ENCODE data around the gene TBC1D7. TPM values are rescaled to one million over a fixed set of nuclear protein-coding genes. Genes with fewer than 3 reads are reported as not detected.

The TBC1D7 gene
- total and polyA plus RNA-seq, 7 experiments from 2014 or later, result 11.7 to 34.6 (median 16.9) TPM

DNA sequence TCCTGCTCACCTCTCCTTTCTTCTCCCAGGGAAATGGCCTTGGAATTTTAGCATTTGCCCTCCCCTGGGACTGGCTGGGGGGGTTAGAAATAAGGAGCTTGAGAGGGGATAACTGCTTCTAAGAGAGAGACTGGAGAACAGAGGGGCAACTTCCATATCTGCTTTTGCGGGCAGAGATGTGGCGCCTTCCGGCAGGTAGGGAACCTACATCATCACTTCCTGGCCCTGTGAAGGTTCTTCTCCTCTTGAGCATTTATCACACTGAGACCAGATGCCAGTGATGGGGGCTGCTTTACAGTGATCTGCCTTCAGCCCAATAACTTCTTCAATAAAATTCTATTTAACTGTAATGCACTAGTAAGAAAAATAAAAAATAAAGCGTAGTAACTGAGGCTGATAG, 48.1 kb downstream of the TBC1D7 start:
- no peaks in the 10 kb centered on the region for H3K27me3 Mint-ChIP-seq
- ChIA-PET POLR2A (no interaction called here), CTCF (no interaction called here)
- no peak overlapping the region for H3K4me3 ChIP-seq (ENCODE audit: low read length)
- DNase-seq (peak in 2 of 9 donors; percentile 8), ATAC-seq (peak; percentile 43)
- no peaks in the 10 kb centered on the region for H3K4me1 ChIP-seq (ENCODE audit: control insufficient read depth in 2 of 2, insufficient read depth in 2 of 2, low read length in 2 of 2)
- H3K4me1 Mint-ChIP-seq, result peaks cover 2 to 21% (median 13%) of the 10 kb centered on the region in 7 donors
- no peaks in the 10 kb centered on the region for H3K9me3 ChIP-seq (ENCODE audit: control insufficient read depth in 2 of 3, low read length in 3 of 3)
- H3K36me3 Mint-ChIP-seq, result peaks cover 0 to 6% (median 1%) of the 10 kb centered on the region in 5 donors
- H3K36me3 ChIP-seq (ENCODE audit: control insufficient read depth in 2 of 3, insufficient read depth in 3 of 3, low read length in 3 of 3), result no peaks in the 10 kb centered on the region
- intact Hi-C loops (cut with micrococcal nuclease), result no loop called here
- H3K4me3 Mint-ChIP-seq, result no peak overlapping the region
- H3K27me3 ChIP-seq (ENCODE audit: control insufficient read depth in 2 of 2, insufficient read depth in 2 of 2, low read length in 2 of 2), result no peaks in the 10 kb centered on the region
- no peak overlapping the region for H3K27ac Mint-ChIP-seq
- H3K27ac ChIP-seq (ENCODE audit: low read depth, low read length), result no peak overlapping the region
- peaks cover 0 to 14% (median 0%) of the 10 kb centered on the region in 11 donors for H3K9me3 Mint-ChIP-seq

DNA sequence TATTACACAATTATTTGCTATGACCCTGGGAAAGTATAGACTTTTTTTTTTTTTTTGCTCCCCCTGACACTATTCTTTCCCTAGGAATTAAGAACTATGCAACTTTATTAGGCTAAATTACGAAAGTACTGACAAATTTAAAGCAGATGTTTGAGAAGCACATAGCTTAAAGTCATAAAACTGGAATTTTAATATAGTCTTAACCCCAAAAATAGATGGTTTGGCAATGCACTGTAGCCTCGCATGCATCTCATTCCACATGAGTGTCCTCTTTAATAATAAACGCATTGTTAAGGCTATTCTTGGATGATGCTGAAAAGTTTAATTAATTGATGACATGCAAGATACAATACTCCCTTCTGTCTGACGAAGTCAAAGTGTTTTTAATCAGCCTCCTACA, 49.3 kb downstream of the TBC1D7 start:
- peaks cover 0 to 6% (median 0%) of the 10 kb centered on the region in 11 donors for H3K9me3 Mint-ChIP-seq
- H3K36me3 Mint-ChIP-seq, result peaks cover 0 to 6% (median 2%) of the 10 kb centered on the region in 5 donors
- DNase-seq (no peak), ATAC-seq (no peak)
- H3K4me1 ChIP-seq (ENCODE audit: control insufficient read depth in 2 of 2, insufficient read depth in 2 of 2, low read length in 2 of 2), result peaks cover 4 to 5% of the 10 kb centered on the region in 2 donors
- no peak overlapping the region for H3K4me3 ChIP-seq (ENCODE audit: low read length)
- CTCF ChIA-PET, result no interaction called here
- no peaks in the 10 kb centered on the region for H3K36me3 ChIP-seq (ENCODE audit: control insufficient read depth in 2 of 3, insufficient read depth in 3 of 3, low read length in 3 of 3)
- peaks cover 0 to 1% (median 0%) of the 10 kb centered on the region in 5 donors for H3K27me3 Mint-ChIP-seq
- no peak overlapping the region for H3K27ac ChIP-seq (ENCODE audit: low read depth, low read length)
- H3K4me3 Mint-ChIP-seq, result no peak overlapping the region
- H3K4me1 Mint-ChIP-seq, result peaks cover 10 to 29% (median 23%) of the 10 kb centered on the region in 7 donors
- POLR2A ChIA-PET, result no interaction called here
- H3K9me3 ChIP-seq (ENCODE audit: control insufficient read depth in 2 of 3, low read length in 3 of 3), result no peaks in the 10 kb centered on the region
- intact Hi-C loops (cut with micrococcal nuclease), result no loop called here
- H3K27me3 ChIP-seq (ENCODE audit: control insufficient read depth in 2 of 2, insufficient read depth in 2 of 2, low read length in 2 of 2), result no peaks in the 10 kb centered on the region
- no peak overlapping the region for H3K27ac Mint-ChIP-seq

DNA sequence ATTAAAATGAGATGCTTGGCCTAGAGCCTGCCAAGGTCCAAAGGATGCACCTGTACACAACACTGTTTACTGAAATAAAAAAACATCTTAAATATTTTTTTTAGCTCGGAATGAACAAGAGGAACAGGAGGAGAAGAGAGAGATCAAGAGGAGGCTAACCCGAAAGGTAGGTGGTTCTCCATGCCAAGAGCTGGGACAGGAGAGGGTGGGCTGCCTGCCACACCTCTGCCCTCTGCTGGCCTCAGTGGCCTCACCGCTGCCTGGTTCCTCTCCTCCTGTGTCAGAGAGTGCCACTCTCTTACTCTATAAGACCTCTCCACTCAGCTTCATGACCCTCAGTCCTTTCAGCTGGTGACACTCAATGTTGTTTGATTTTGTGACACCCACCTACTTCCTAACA, 50.2 kb downstream of the TBC1D7 start:
- DNase-seq, result no peak
- Histone ChIP-seq H3K27ac (ENCODE audit: low read depth, low read length) (no peak overlapping the region), H3K9me3 (ENCODE audit: control insufficient read depth in 2 of 3, low read length in 3 of 3) (no peaks in the 10 kb centered on the region), H3K36me3 (ENCODE audit: control insufficient read depth in 2 of 3, insufficient read depth in 3 of 3, low read length in 3 of 3) (no peaks in the 10 kb centered on the region), H3K4me1 (ENCODE audit: control insufficient read depth in 2 of 2, insufficient read depth in 2 of 2, low read length in 2 of 2) (peaks cover 11% of the 10 kb centered on the region in 2 donors), H3K4me3 (ENCODE audit: low read length) (no peak overlapping the region), H3K27me3 (ENCODE audit: control insufficient read depth in 2 of 2, insufficient read depth in 2 of 2, low read length in 2 of 2) (no peaks in the 10 kb centered on the region)
- Mint-ChIP-seq H3K4me1 (peaks cover 13 to 37% (median 31%) of the 10 kb centered on the region in 7 donors), H3K27me3 (peaks cover 0 to 4% (median 0%) of the 10 kb centered on the region in 5 donors), H3K36me3 (peaks cover 0 to 6% (median 4%) of the 10 kb centered on the region in 5 donors), H3K9me3 (no peaks in the 10 kb centered on the region), H3K27ac (peak overlapping the region in 1 of 9 donors; percentile 12), H3K4me3 (no peak overlapping the region)
- no peak for ATAC-seq
- intact Hi-C loops (cut with micrococcal nuclease), result no loop called here
- ChIA-PET POLR2A (no interaction called here), CTCF (no interaction called here)

DNA sequence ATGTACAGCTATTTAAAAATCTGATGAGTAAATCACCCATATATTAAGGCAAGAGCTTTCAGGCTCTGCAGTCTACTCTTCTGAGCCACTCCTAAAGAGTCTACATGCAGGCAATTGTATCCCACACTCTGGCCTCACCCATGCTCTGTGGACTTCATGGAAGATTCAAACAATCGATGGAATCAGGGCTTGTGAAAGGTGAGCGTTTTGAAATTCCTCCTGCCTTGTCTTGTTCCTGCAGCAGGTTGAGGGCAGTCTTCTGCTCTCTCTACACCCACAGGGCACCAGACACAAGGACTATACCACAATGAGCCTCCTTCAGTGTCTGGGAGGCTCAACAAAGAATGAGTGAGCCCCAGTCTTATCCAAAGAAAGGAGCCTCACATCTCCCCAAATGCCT, 51.1 kb downstream of the TBC1D7 start:
- H3K4me1 ChIP-seq (ENCODE audit: control insufficient read depth in 2 of 2, insufficient read depth in 2 of 2, low read length in 2 of 2), result peaks cover 12 to 16% of the 10 kb centered on the region in 2 donors
- H3K36me3 ChIP-seq (ENCODE audit: control insufficient read depth in 2 of 3, insufficient read depth in 3 of 3, low read length in 3 of 3), result no peaks in the 10 kb centered on the region
- no peak for DNase-seq
- H3K4me3 ChIP-seq (ENCODE audit: low read length), result no peak overlapping the region
- H3K27ac ChIP-seq (ENCODE audit: low read depth, low read length), result no peak overlapping the region
- H3K9me3 ChIP-seq (ENCODE audit: control insufficient read depth in 2 of 3, low read length in 3 of 3), result no peaks in the 10 kb centered on the region
- POLR2A ChIA-PET, result no interaction called here
- Mint-ChIP-seq H3K9me3 (no peaks in the 10 kb centered on the region), H3K4me3 (no peak overlapping the region), H3K36me3 (peaks cover 0 to 7% (median 2%) of the 10 kb centered on the region in 5 donors), H3K27ac (no peak overlapping the region), H3K4me1 (peaks cover 14 to 44% (median 37%) of the 10 kb centered on the region in 7 donors), H3K27me3 (peaks cover 0 to 4% (median 0%) of the 10 kb centered on the region in 5 donors)
- CTCF ChIA-PET, result no interaction called here
- no peaks in the 10 kb centered on the region for H3K27me3 ChIP-seq (ENCODE audit: control insufficient read depth in 2 of 2, insufficient read depth in 2 of 2, low read length in 2 of 2)
- intact Hi-C loops (cut with micrococcal nuclease), result no loop called here
- ATAC-seq, result no peak

DNA sequence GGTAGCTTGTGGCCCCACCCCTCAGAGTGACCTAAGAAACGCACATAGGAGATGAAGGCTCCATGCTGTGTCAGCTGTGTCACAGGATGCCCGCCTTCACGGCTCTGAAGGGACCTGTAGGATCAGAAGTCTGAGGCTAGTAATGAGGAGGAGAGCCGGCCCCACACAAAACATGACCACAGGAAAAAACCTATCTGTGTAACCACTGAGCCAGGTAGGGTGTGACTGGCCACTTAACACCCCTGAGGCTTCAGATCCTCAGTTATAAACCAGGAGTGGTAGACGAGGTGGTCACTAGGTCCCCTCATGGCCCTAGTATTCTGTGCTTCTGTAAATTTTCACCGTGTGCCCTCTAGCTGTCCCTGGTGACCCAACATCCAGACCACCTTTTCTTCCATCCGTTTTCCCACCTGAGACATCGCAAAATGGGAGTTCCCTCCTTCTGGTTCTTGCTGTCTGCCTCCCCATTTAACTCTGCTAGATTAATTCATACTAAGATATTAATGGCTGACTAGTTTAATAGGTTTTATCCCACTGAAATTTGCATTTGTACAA, 52.8 kb downstream of the TBC1D7 start:
- DNase-seq (no peak), ATAC-seq (no peak)
- no peaks in the 10 kb centered on the region for H3K9me3 ChIP-seq (ENCODE audit: control insufficient read depth in 2 of 3, low read length in 3 of 3)
- intact Hi-C loops (cut with micrococcal nuclease), result no loop called here
- Mint-ChIP-seq H3K27ac (peak overlapping the region in 5 of 9 donors; percentile 7 to 83 (median 43)), H3K27me3 (peaks cover 0 to 9% (median 0%) of the 10 kb centered on the region in 5 donors), H3K9me3 (no peaks in the 10 kb centered on the region), H3K4me3 (no peak overlapping the region), H3K36me3 (peaks cover 0 to 10% (median 0%) of the 10 kb centered on the region in 5 donors), H3K4me1 (peaks cover 17 to 50% (median 39%) of the 10 kb centered on the region in 7 donors)
- H3K27me3 ChIP-seq (ENCODE audit: control insufficient read depth in 2 of 2, insufficient read depth in 2 of 2, low read length in 2 of 2), result no peaks in the 10 kb centered on the region
- ChIA-PET CTCF (interaction anchor here (0.7 kb wide), 1 partner anchor 111 kb away, joined by 3 read pairs; no protein-coding TSS in a partner anchor), POLR2A (no interaction called here)
- H3K4me3 ChIP-seq (ENCODE audit: low read length), result no peak overlapping the region
- peaks cover 12 to 16% of the 10 kb centered on the region in 2 donors for H3K4me1 ChIP-seq (ENCODE audit: control insufficient read depth in 2 of 2, insufficient read depth in 2 of 2, low read length in 2 of 2)
- no peaks in the 10 kb centered on the region for H3K36me3 ChIP-seq (ENCODE audit: control insufficient read depth in 2 of 3, insufficient read depth in 3 of 3, low read length in 3 of 3)
- no peak overlapping the region for H3K27ac ChIP-seq (ENCODE audit: low read depth, low read length)

DNA sequence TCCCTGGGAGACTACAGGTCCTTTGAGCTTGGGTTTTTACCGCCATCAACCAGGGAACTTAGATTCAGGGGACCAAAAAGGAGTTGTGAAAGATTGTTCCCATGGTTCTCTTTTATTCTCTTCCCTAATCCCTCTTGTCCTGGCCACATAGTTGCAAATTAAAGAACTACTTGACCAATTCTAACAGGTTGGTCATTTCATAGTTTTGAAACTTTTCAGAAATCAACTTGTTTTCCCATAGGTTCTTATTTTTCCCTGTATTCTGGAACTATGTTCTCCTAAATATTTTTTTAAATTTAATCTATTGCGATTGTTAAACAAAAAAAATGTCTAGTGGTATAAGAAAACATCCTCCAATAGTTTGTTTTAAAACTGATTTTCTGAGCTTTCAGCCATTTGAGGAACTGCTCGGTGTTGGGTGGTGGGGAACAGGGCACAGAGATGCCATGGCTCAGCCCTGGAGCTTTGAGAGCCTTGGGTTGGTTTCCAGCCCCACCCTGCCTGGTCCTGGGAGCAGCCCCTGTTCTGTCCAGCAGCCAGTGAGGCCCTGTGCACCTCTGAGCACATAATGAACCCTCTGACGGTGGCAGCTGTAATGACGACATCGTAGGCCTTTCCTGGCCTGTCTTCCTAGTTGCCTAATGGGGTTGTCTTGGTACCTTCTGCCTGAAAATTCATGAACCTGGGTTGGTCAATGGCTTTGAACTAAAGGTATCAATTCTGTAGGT, 53.5 kb downstream of the TBC1D7 start:
- Mint-ChIP-seq H3K4me1 (peaks cover 17 to 45% (median 34%) of the 10 kb centered on the region in 7 donors), H3K36me3 (peaks cover 0 to 10% (median 0%) of the 10 kb centered on the region in 5 donors), H3K9me3 (no peaks in the 10 kb centered on the region), H3K4me3 (peak overlapping the region in 2 of 10 donors; percentile 76 to 79), H3K27ac (peak overlapping the region in 5 of 9 donors; percentile 7 to 83 (median 43)), H3K27me3 (peaks cover 0 to 9% (median 0%) of the 10 kb centered on the region in 5 donors)
- H3K36me3 ChIP-seq (ENCODE audit: control insufficient read depth in 2 of 3, insufficient read depth in 3 of 3, low read length in 3 of 3), result no peaks in the 10 kb centered on the region
- DNase-seq (no peak), ATAC-seq (no peak)
- H3K4me3 ChIP-seq (ENCODE audit: low read length), result no peak overlapping the region
- H3K27ac ChIP-seq (ENCODE audit: low read depth, low read length), result no peak overlapping the region
- intact Hi-C loops (cut with micrococcal nuclease), result no loop called here
- POLR2A ChIA-PET, result no interaction called here
- no peaks in the 10 kb centered on the region for H3K9me3 ChIP-seq (ENCODE audit: control insufficient read depth in 2 of 3, low read length in 3 of 3)
- no peaks in the 10 kb centered on the region for H3K27me3 ChIP-seq (ENCODE audit: control insufficient read depth in 2 of 2, insufficient read depth in 2 of 2, low read length in 2 of 2)
- H3K4me1 ChIP-seq (ENCODE audit: control insufficient read depth in 2 of 2, insufficient read depth in 2 of 2, low read length in 2 of 2), result peaks cover 12 to 16% of the 10 kb centered on the region in 2 donors
- CTCF ChIA-PET, result interaction anchor here (0.7 kb wide), 1 partner anchor 111 kb away, joined by 3 read pairs; no protein-coding TSS in a partner anchor

Data from naive thymus-derived CD4-positive, alpha-beta T cell (primary cell).